PC-9 (cell line): ENCODE results near the gene UTP25. TPM values are rescaled to one million over a fixed set of nuclear protein-coding genes. Genes with fewer than 3 reads are reported as not detected.

Experiments used
- BruUV-seq: library from RNA; stranded (reverse); fragments of 400-500 nt; replicated peaks from 2 replicates; lab custom pipeline; 2021; lab: Mats Ljungman, UMichigan
- CTCF ChIA-PET: fragments of 300-600 bp; sonication (Branson Sonifier 250); formaldehyde crosslinking; loops from one replicate; lab custom pipeline; 2022; ENCODE audit warnings: antibody characterized with exemption; lab: Charles Lee
- POLR2A ChIA-PET: fragments of 300-600 bp; sonication (Branson Sonifier 250); formaldehyde crosslinking; loops from one replicate; lab custom pipeline; 2022; ENCODE audit warnings: antibody characterized with exemption; ENCODE audit not compliant: unreplicated experiment; lab: Charles Lee
- DNase-seq, 2 experiments: peaks; one replicate each; pipeline versions ENCODE4 v3.0.0 to v3.0.0-alpha.2; 2015 to 2022; ENCODE audit warnings: mixed read lengths in 1 of 2
- H2AFZ ChIP-seq: fragments of 200-600 bp; sonication (generic); 2 replicates; pipeline ENCODE4 v1.8.1; 2017; ENCODE audit warnings: antibody characterized with exemption
- H3F3A ChIP-seq: fragments of 200-600 bp; sonication (generic); 2 replicates; pipeline ENCODE4 v1.8.1; 2017; ENCODE audit warnings: antibody characterized with exemption, mild to moderate bottlenecking, low read depth; ENCODE audit not compliant: insufficient read depth
- H3K27ac ChIP-seq: fragments of 200-600 bp; sonication (generic); 2 replicates; pipeline ENCODE4 v1.6.1; 2016; ENCODE audit warnings: mixed run types
- H3K27me3 ChIP-seq: fragments of 200-600 bp; sonication (generic); 2 replicates; pipeline ENCODE4 v1.6.1; 2016; ENCODE audit warnings: low read depth, mixed run types; ENCODE audit not compliant: insufficient read depth
- H3K36me3 ChIP-seq: fragments of 200-600 bp; sonication (generic); 2 replicates; pipeline ENCODE4 v1.6.1; 2016; ENCODE audit warnings: low read depth, mixed run types
- H3K4me1 ChIP-seq: fragments of 200-600 bp; sonication (generic); replicated peaks from 2 replicates; pipeline ENCODE4 v1.6.1; 2016; ENCODE audit warnings: mixed run types; ENCODE audit not compliant: insufficient read depth
- H3K4me2 ChIP-seq: fragments of 200-600 bp; sonication (generic); 2 replicates; pipeline ENCODE4 v1.6.1; 2017; ENCODE audit warnings: mixed run types
- H3K4me3 ChIP-seq: fragments of 200-600 bp; sonication (generic); 2 replicates; pipeline ENCODE4 v1.6.1; 2016; ENCODE audit warnings: mixed run types
- H3K79me2 ChIP-seq: fragments of 200-600 bp; sonication (generic); 2 replicates; pipeline ENCODE4 v1.6.1; 2017; ENCODE audit warnings: low read depth, mixed run types
- H3K9me2 ChIP-seq: fragments of 200-600 bp; sonication (generic); 2 replicates; pipeline ENCODE4 v1.8.1; 2017; ENCODE audit warnings: mild to moderate bottlenecking; ENCODE audit not compliant: insufficient read depth
- H3K9me3 ChIP-seq: fragments of 200-600 bp; sonication (generic); 2 replicates; pipeline ENCODE4 v1.8.1; 2016; ENCODE audit warnings: low read depth; ENCODE audit not compliant: insufficient read depth
- H4K20me1 ChIP-seq: fragments of 200-600 bp; sonication (generic); 2 replicates; pipeline ENCODE4 v1.8.1; 2017; ENCODE audit not compliant: insufficient read depth
- EZH2 ChIP-seq: fragments of 200-600 bp; sonication (generic); IDR thresholded peaks from 2 replicates; pipeline ENCODE4 v1.8.0; 2017; ENCODE audit warnings: antibody characterized with exemption, low read depth
- intact Hi-C: fragments of 100-400 bp; cut with micrococcal nuclease; formaldehyde crosslinking; loops from one replicate; pipeline ENCODE4 v1.10.0; 2022; ENCODE audit not compliant: unreplicated experiment
- total RNA-seq: library from RNA; stranded (reverse); gene quantifications from 2 replicates; pipeline ENCODE4 v1.2.3, GENCODE V29; 2021
- TF ChIP-seq, protein P1 (sequence below): fragments of 200-600 bp; sonication (generic); conservative IDR thresholded peaks from 2 replicates; pipeline ENCODE4 v1.6.1; 2017; ENCODE audit warnings: mixed run types, antibody characterized with exemption, mild to moderate bottlenecking, moderate library complexity

UTP25 gene
- total RNA-seq, 1 experiment from 2014 or later = 9.3 TPM

- ChIA-PET CTCF (interaction anchor here (1.2 kb wide), 1 partner anchor 9 kb away, joined by 7 read pairs; no protein-coding TSS in a partner anchor), POLR2A (interaction anchor here (0.6 kb wide), 2 partner anchors 25 to 85 kb away, joined by 3 to 4 read pairs; no protein-coding TSS in a partner anchor)
- H3K4me1 ChIP-seq = no peaks in the 10 kb centered on the region
- no peaks in the 10 kb centered on the region for H3K79me2 ChIP-seq
- TF ChIP-seq, protein P1, sequence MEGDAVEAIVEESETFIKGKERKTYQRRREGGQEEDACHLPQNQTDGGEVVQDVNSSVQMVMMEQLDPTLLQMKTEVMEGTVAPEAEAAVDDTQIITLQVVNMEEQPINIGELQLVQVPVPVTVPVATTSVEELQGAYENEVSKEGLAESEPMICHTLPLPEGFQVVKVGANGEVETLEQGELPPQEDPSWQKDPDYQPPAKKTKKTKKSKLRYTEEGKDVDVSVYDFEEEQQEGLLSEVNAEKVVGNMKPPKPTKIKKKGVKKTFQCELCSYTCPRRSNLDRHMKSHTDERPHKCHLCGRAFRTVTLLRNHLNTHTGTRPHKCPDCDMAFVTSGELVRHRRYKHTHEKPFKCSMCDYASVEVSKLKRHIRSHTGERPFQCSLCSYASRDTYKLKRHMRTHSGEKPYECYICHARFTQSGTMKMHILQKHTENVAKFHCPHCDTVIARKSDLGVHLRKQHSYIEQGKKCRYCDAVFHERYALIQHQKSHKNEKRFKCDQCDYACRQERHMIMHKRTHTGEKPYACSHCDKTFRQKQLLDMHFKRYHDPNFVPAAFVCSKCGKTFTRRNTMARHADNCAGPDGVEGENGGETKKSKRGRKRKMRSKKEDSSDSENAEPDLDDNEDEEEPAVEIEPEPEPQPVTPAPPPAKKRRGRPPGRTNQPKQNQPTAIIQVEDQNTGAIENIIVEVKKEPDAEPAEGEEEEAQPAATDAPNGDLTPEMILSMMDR = no peak
- no peak for TF ChIP-seq EZH2
- H3F3A ChIP-seq = no peaks in the 10 kb centered on the region
- no peaks in the 10 kb centered on the region for H3K27me3 ChIP-seq
- H3K9me3 ChIP-seq = no peaks in the 10 kb centered on the region
- no TSS peak for BruUV-seq
- intact Hi-C loops = no loop called here
- no peak overlapping the region for H3K4me2 ChIP-seq
- H3K27ac ChIP-seq = no peak overlapping the region
- H3K9me2 ChIP-seq = no peaks in the 10 kb centered on the region
- H4K20me1 ChIP-seq = no peaks in the 10 kb centered on the region
- H3K4me3 ChIP-seq = no peak overlapping the region
- no peaks in the 10 kb centered on the region for H3K36me3 ChIP-seq
- no peak overlapping the region for H2AFZ ChIP-seq
- DNase-seq = no peak
These were observed 12.3 kb upstream of the UTP25 start for GRCh38 chr1:209815490-209815889.

DNA sequence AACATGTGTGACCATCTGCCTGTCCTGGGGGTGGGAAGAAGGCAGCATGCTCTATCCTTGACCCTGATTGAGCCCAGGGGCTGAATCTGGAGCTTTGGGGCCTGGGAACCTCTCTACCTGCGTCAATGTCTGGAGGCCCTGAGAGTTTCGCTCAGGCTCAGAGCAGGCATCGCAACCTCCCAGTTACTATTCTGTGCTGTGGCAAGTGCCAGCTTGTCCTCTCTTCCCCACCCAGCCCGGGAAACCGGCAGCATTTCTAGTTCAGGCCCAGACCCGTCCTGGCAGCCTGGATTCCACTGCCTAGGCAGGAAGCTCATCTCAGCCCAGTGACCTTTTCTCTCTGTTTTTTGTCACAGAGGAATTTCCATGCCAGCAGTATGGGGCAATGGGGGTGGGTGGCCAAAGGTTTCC lies 11.8 kb upstream of the UTP25 start:
- intact Hi-C loops = no loop called here
- CTCF ChIA-PET = interaction anchor here (0.7 to 1.2 kb wide), 2 partner anchors 8 to 526 kb away, joined by 4 to 7 read pairs; no protein-coding TSS in a partner anchor
- Histone ChIP-seq H3K79me2 (no peaks in the 10 kb centered on the region), H3K36me3 (no peaks in the 10 kb centered on the region), H3K4me1 (no peaks in the 10 kb centered on the region), H2AFZ (no peak overlapping the region), H3K9me2 (no peaks in the 10 kb centered on the region), H3K9me3 (no peaks in the 10 kb centered on the region), H3K4me2 (no peak overlapping the region), H3K27ac (no peak overlapping the region), H3F3A (no peaks in the 10 kb centered on the region), H4K20me1 (no peaks in the 10 kb centered on the region), H3K4me3 (no peak overlapping the region), H3K27me3 (no peaks in the 10 kb centered on the region)
- peak in 1 of 2 experiments; percentile 24 for DNase-seq
- TF ChIP-seq EZH2 = no peak
- TF ChIP-seq, protein P1 = no peak
- POLR2A ChIA-PET = interaction anchor here (0.6 kb wide), 2 partner anchors 24 to 84 kb away, joined by 3 to 4 read pairs; no protein-coding TSS in a partner anchor
- BruUV-seq = no TSS peak

- Histone ChIP-seq H2AFZ (no peak overlapping the region), H3K9me3 (no peaks in the 10 kb centered on the region), H3K27me3 (no peaks in the 10 kb centered on the region), H4K20me1 (no peaks in the 10 kb centered on the region), H3K27ac (no peak overlapping the region), H3K36me3 (no peaks in the 10 kb centered on the region), H3K79me2 (no peaks in the 10 kb centered on the region), H3K4me3 (no peak overlapping the region), H3K4me2 (no peak overlapping the region), H3K9me2 (no peaks in the 10 kb centered on the region), H3K4me1 (no peaks in the 10 kb centered on the region), H3F3A (no peaks in the 10 kb centered on the region)
- ChIA-PET CTCF (no interaction called here), POLR2A (no interaction called here)
- no peak for DNase-seq
- intact Hi-C loops = no loop called here
- no TSS peak for BruUV-seq
- TF ChIP-seq, protein P1 = no peak
- TF ChIP-seq EZH2 = no peak
These were observed 10.8 kb upstream of the UTP25 start for GRCh38 chr1:209816923-209817322.
